Measurements from ENCODE around the gene HSD3B7.
"Not testable (repeated sequence)": the region's sequence is repeated elsewhere in the genome, so short reads cannot be mapped to it uniquely, and the experiment has no call there.

Gene HSD3B7

GRCh38 chr16:30998852-30999761 lies 14.1 kb downstream of the HSD3B7 start:
- DNase-seq (ENCODE audit: low read depth in 2 of 3, low spot score in 1 of 3), result no peak

- DNase-seq (ENCODE audit: low read depth in 2 of 3, low spot score in 1 of 3), result no peak
Measured at GRCh38 chr16:31000671-31001382, 15.8 kb downstream of the HSD3B7 start.

- DNase-seq (ENCODE audit: low read depth in 2 of 3, low spot score in 1 of 3), result no peak
Measured at GRCh38 chr16:31001507-31002249, 16.7 kb downstream of the HSD3B7 start.

GRCh38 chr16:31002250-31002700 lies 17.3 kb downstream of the HSD3B7 start:
- DNase-seq (ENCODE audit: low read depth in 2 of 3, low spot score in 1 of 3), result no peak

GRCh38 chr16:31002862-31003341 lies 17.9 kb downstream of the HSD3B7 start:
- no peak for DNase-seq (ENCODE audit: low read depth in 2 of 3, low spot score in 1 of 3)

GRCh38 chr16:31003744-31004143 lies 18.7 kb downstream of the HSD3B7 start:
- no peak for DNase-seq (ENCODE audit: low read depth in 2 of 3, low spot score in 1 of 3)

- no peak for DNase-seq (ENCODE audit: low read depth in 2 of 3, low spot score in 1 of 3)
Measured at GRCh38 chr16:31004658-31005057, 19.7 kb downstream of the HSD3B7 start.

- no peak for DNase-seq (ENCODE audit: low read depth in 2 of 3, low spot score in 1 of 3)
Measured at GRCh38 chr16:31005350-31006085, 20.5 kb downstream of the HSD3B7 start.

GRCh38 chr16:31006086-31006385 lies 21.0 kb downstream of the HSD3B7 start:
- DNase-seq (ENCODE audit: low read depth in 2 of 3, low spot score in 1 of 3), result no peak

- no peak for DNase-seq (ENCODE audit: low read depth in 2 of 3, low spot score in 1 of 3)
Measured at GRCh38 chr16:31006589-31006988, 21.6 kb downstream of the HSD3B7 start.

GRCh38 chr16:31007684-31008083 lies 22.7 kb downstream of the HSD3B7 start:
- DNase-seq (ENCODE audit: low read depth in 2 of 3, low spot score in 1 of 3), result no peak

GRCh38 chr16:31008149-31008548 lies 23.1 kb downstream of the HSD3B7 start:
- no peak for DNase-seq (ENCODE audit: low read depth in 2 of 3, low spot score in 1 of 3)

GRCh38 chr16:31008551-31008950 lies 23.5 kb downstream of the HSD3B7 start:
- no peak for DNase-seq (ENCODE audit: low read depth in 2 of 3, low spot score in 1 of 3)

GRCh38 chr16:31009120-31009519 lies 24.1 kb downstream of the HSD3B7 start:
- DNase-seq (ENCODE audit: low read depth in 2 of 3, low spot score in 1 of 3), result no peak

- no peak for DNase-seq (ENCODE audit: low read depth in 2 of 3, low spot score in 1 of 3)
Measured at GRCh38 chr16:31009894-31010584, 25.0 kb downstream of the HSD3B7 start.

- DNase-seq (ENCODE audit: low read depth in 2 of 3, low spot score in 1 of 3), result peak in 2 of 3 donors; percentile 20 to 28
Measured at GRCh38 chr16:31010585-31011325, 25.7 kb downstream of the HSD3B7 start, which contains the start of gene STX1B. Gene STX1B, minus strand, starts transcription at chr16:31010638. Its CDS starts 242 bp downstream, at chr16:31010396.

- DNase-seq (ENCODE audit: low read depth in 2 of 3, low spot score in 1 of 3), result not testable (repeated sequence)
Measured at GRCh38 chr16:31011815-31012214, 26.8 kb downstream of the HSD3B7 start.

GRCh38 chr16:31013292-31013691 lies 28.3 kb downstream of the HSD3B7 start:
- DNase-seq (ENCODE audit: low read depth in 2 of 3, low spot score in 1 of 3), result not testable (repeated sequence)

- DNase-seq (ENCODE audit: low read depth in 2 of 3, low spot score in 1 of 3), result no peak
Measured at GRCh38 chr16:31016018-31016417, 31.0 kb downstream of the HSD3B7 start.
